Stimulated activated naive B cell treated with anti-CD40 and anti-IgM and Interleukin-4, amounts not matched to agents 10 μg/mL and 1 μg/mL and 100 μg/mL, for 72 hours (primary cell): ENCODE data around the gene HS3ST5.
"Not testable (repeated sequence)": the region's sequence is repeated elsewhere in the genome, so short reads cannot be mapped to it uniquely, and the experiment has no call there.

Source experiments
- ATAC-seq, 2 donors: fragments of 150-1000 bp; cut with Tn5 transposase; replicated peaks; 2 replicates each; pipeline ENCODE4 v1.10.0; 2021; ENCODE audit warnings: moderate library complexity in 1 of 2
- DNase-seq: peaks from one replicate; pipeline ENCODE4 v3.0.0; 2021
- H3K27ac Mint-ChIP-seq: one replicate; pipeline ENCODE4 v1.8.0; 2022; ENCODE audit warnings: mild to moderate bottlenecking, mixed read lengths
- H3K27me3 Mint-ChIP-seq, 2 donors: one replicate each; pipeline ENCODE4 v1.8.0; 2022; ENCODE audit warnings: mixed read lengths in 2 of 2
- H3K36me3 Mint-ChIP-seq, 2 donors: one replicate each; pipeline ENCODE4 v1.8.0; 2022; ENCODE audit warnings: mixed read lengths in 2 of 2, mild to moderate bottlenecking in 1 of 2
- H3K4me1 Mint-ChIP-seq, 2 donors: one replicate each; pipeline ENCODE4 v1.8.0; 2022; ENCODE audit warnings: mixed read lengths in 2 of 2, mild to moderate bottlenecking in 1 of 2
- H3K4me3 Mint-ChIP-seq, 2 donors: one replicate each; pipeline ENCODE4 v1.8.0; 2022; ENCODE audit warnings: mild to moderate bottlenecking in 2 of 2, mixed read lengths in 2 of 2, moderate library complexity in 1 of 2
- H3K9me3 Mint-ChIP-seq, 2 donors: one replicate each; pipeline ENCODE4 v1.8.0; 2022; ENCODE audit warnings: mixed read lengths in 2 of 2, mild to moderate bottlenecking in 1 of 2

The HS3ST5 gene

GRCh38 chr6:114049367-114049966 is 293.4 kb downstream of the HS3ST5 start:
- no peaks in the 10 kb centered on the region for H3K36me3 Mint-ChIP-seq
- no peak overlapping the region for H3K4me3 Mint-ChIP-seq
- no peak for ATAC-seq
- no peak for DNase-seq
- H3K4me1 Mint-ChIP-seq = no peaks in the 10 kb centered on the region
- H3K9me3 Mint-ChIP-seq = peaks cover 0 to 2% of the 10 kb centered on the region in 2 donors
- no peak overlapping the region for H3K27ac Mint-ChIP-seq
- peaks cover 0 to 3% of the 10 kb centered on the region in 2 donors for H3K27me3 Mint-ChIP-seq

- not testable (repeated sequence) for H3K36me3 Mint-ChIP-seq, DNase-seq, H3K4me1 Mint-ChIP-seq, H3K27me3 Mint-ChIP-seq, H3K9me3 Mint-ChIP-seq, H3K4me3 Mint-ChIP-seq, H3K27ac Mint-ChIP-seq, ATAC-seq
Observed at GRCh38 chr6:114044566-114044965, 298.3 kb downstream of the HS3ST5 start.

- no peak overlapping the region for H3K27ac Mint-ChIP-seq
- H3K4me1 Mint-ChIP-seq = no peaks in the 10 kb centered on the region
- no peak overlapping the region for H3K4me3 Mint-ChIP-seq
- DNase-seq (no peak), ATAC-seq (peak in 1 of 2 donors; percentile 19)
- H3K27me3 Mint-ChIP-seq = peaks cover 0 to 6% of the 10 kb centered on the region in 2 donors
- no peaks in the 10 kb centered on the region for H3K36me3 Mint-ChIP-seq
- no peaks in the 10 kb centered on the region for H3K9me3 Mint-ChIP-seq
Observed at GRCh38 chr6:114042267-114043016, 300.4 kb downstream of the HS3ST5 start.

GRCh38 chr6:114040871-114041270 is 302.0 kb downstream of the HS3ST5 start:
- no peaks in the 10 kb centered on the region for H3K4me1 Mint-ChIP-seq
- no peak overlapping the region for H3K4me3 Mint-ChIP-seq
- DNase-seq = no peak
- H3K27ac Mint-ChIP-seq = no peak overlapping the region
- H3K9me3 Mint-ChIP-seq = peaks cover under 1 to 4% of the 10 kb centered on the region in 2 donors
- peaks cover 4 to 6% of the 10 kb centered on the region in 2 donors for H3K27me3 Mint-ChIP-seq
- ATAC-seq = no peak
- no peaks in the 10 kb centered on the region for H3K36me3 Mint-ChIP-seq

GRCh38 chr6:114039841-114040240 is 303.0 kb downstream of the HS3ST5 start:
- Mint-ChIP-seq H3K9me3 (peaks cover 1 to 10% of the 10 kb centered on the region in 2 donors), H3K27me3 (peaks cover 10 to 11% of the 10 kb centered on the region in 2 donors), H3K4me3 (no peak overlapping the region), H3K4me1 (no peaks in the 10 kb centered on the region), H3K36me3 (no peaks in the 10 kb centered on the region), H3K27ac (no peak overlapping the region)
- DNase-seq (no peak), ATAC-seq (no peak)

- DNase-seq (no peak), ATAC-seq (no peak)
- Mint-ChIP-seq H3K4me1 (no peaks in the 10 kb centered on the region), H3K36me3 (no peaks in the 10 kb centered on the region), H3K27me3 (peaks cover 7 to 14% of the 10 kb centered on the region in 2 donors), H3K27ac (no peak overlapping the region), H3K9me3 (peaks cover 1 to 11% of the 10 kb centered on the region in 2 donors), H3K4me3 (no peak overlapping the region)
Observed at GRCh38 chr6:114033606-114034005, 309.2 kb downstream of the HS3ST5 start.

- no peak for ATAC-seq
Observed at GRCh38 chr6:114032721-114033120, 310.1 kb downstream of the HS3ST5 start.

GRCh38 chr6:114030767-114031166 is 312.1 kb downstream of the HS3ST5 start:
- no peak for DNase-seq
- Mint-ChIP-seq H3K27ac (no peak overlapping the region), H3K4me1 (no peaks in the 10 kb centered on the region), H3K9me3 (peaks cover under 1 to 6% of the 10 kb centered on the region in 2 donors), H3K27me3 (peaks cover 10 to 17% of the 10 kb centered on the region in 2 donors), H3K36me3 (no peaks in the 10 kb centered on the region), H3K4me3 (no peak overlapping the region)
- no peak for ATAC-seq

More at GRCh38 chr6:114032721-114033120, 310.1 kb downstream of the HS3ST5 start:
- Mint-ChIP-seq H3K36me3 (no peaks in the 10 kb centered on the region), H3K27me3 (peaks cover 9 to 14% of the 10 kb centered on the region in 2 donors), H3K9me3 (peaks cover 1 to 11% of the 10 kb centered on the region in 2 donors), H3K27ac (no peak overlapping the region), H3K4me1 (no peaks in the 10 kb centered on the region), H3K4me3 (no peak overlapping the region)
- DNase-seq = no peak

GRCh38 chr6:114024746-114025145 is 318.1 kb downstream of the HS3ST5 start:
- ATAC-seq = no peak
- no peak overlapping the region for H3K4me3 Mint-ChIP-seq
- no peak for DNase-seq
- no peak overlapping the region for H3K27ac Mint-ChIP-seq
- no peaks in the 10 kb centered on the region for H3K4me1 Mint-ChIP-seq
- H3K27me3 Mint-ChIP-seq = peaks cover 0 to 10% of the 10 kb centered on the region in 2 donors
- H3K36me3 Mint-ChIP-seq = no peaks in the 10 kb centered on the region
- no peaks in the 10 kb centered on the region for H3K9me3 Mint-ChIP-seq

GRCh38 chr6:114020196-114020595 is 322.6 kb downstream of the HS3ST5 start:
- ATAC-seq (no peak), DNase-seq (no peak)
- Mint-ChIP-seq H3K27me3 (peaks cover 0 to 9% of the 10 kb centered on the region in 2 donors), H3K36me3 (no peaks in the 10 kb centered on the region), H3K9me3 (no peaks in the 10 kb centered on the region), H3K4me3 (no peak overlapping the region), H3K27ac (no peak overlapping the region), H3K4me1 (no peaks in the 10 kb centered on the region)

- not testable (repeated sequence) for H3K9me3 Mint-ChIP-seq
Observed at GRCh38 chr6:114017146-114017545, 325.7 kb downstream of the HS3ST5 start.

GRCh38 chr6:114014106-114014505 is 328.7 kb downstream of the HS3ST5 start:
- not testable (repeated sequence) for H3K9me3 Mint-ChIP-seq, H3K4me1 Mint-ChIP-seq, H3K4me3 Mint-ChIP-seq, H3K27ac Mint-ChIP-seq, H3K36me3 Mint-ChIP-seq, H3K27me3 Mint-ChIP-seq, DNase-seq, ATAC-seq

More at GRCh38 chr6:114017146-114017545, 325.7 kb downstream of the HS3ST5 start:
- DNase-seq, H3K27ac Mint-ChIP-seq, H3K27me3 Mint-ChIP-seq, H3K4me1 Mint-ChIP-seq, ATAC-seq, H3K36me3 Mint-ChIP-seq, H3K4me3 Mint-ChIP-seq: not testable (repeated sequence)

GRCh38 chr6:114011486-114011885 is 331.3 kb downstream of the HS3ST5 start:
- H3K9me3 Mint-ChIP-seq, H3K4me3 Mint-ChIP-seq, H3K36me3 Mint-ChIP-seq, ATAC-seq, DNase-seq, H3K27ac Mint-ChIP-seq, H3K27me3 Mint-ChIP-seq, H3K4me1 Mint-ChIP-seq: not testable (repeated sequence)

GRCh38 chr6:114010540-114010939 is 332.3 kb downstream of the HS3ST5 start:
- H3K27ac Mint-ChIP-seq = no peak overlapping the region
- no peaks in the 10 kb centered on the region for H3K9me3 Mint-ChIP-seq
- no peaks in the 10 kb centered on the region for H3K4me1 Mint-ChIP-seq
- H3K4me3 Mint-ChIP-seq = no peak overlapping the region
- no peak for DNase-seq
- no peaks in the 10 kb centered on the region for H3K27me3 Mint-ChIP-seq
- no peak for ATAC-seq
- H3K36me3 Mint-ChIP-seq = no peaks in the 10 kb centered on the region

- no peaks in the 10 kb centered on the region for H3K36me3 Mint-ChIP-seq
- H3K4me3 Mint-ChIP-seq = no peak overlapping the region
- peaks cover 5 to 6% of the 10 kb centered on the region in 2 donors for H3K27me3 Mint-ChIP-seq
- ATAC-seq = no peak
- no peak for DNase-seq
- no peak overlapping the region for H3K27ac Mint-ChIP-seq
- peaks cover 0 to 3% of the 10 kb centered on the region in 2 donors for H3K9me3 Mint-ChIP-seq
- no peaks in the 10 kb centered on the region for H3K4me1 Mint-ChIP-seq
Observed at GRCh38 chr6:114009192-114009591, 333.6 kb downstream of the HS3ST5 start.
